GM12878 (cell line): ENCODE measurements around the gene NUDT16L1. TPM values are rescaled to one million over a fixed set of nuclear protein-coding genes. Genes with fewer than 3 reads are reported as not detected.

Experiments
- ATAC-seq: fragments of 200-7000 bp; cut with Tn5 transposase; 3 replicates; pipeline ENCODE4 v1.9.1; 2020; ENCODE audit warnings: mild to moderate bottlenecking, moderate library complexity
- BruUV-seq: library from RNA; stranded (reverse); fragments of 400-500 nt; replicated peaks from 2 replicates; lab custom pipeline; 2021; lab: Mats Ljungman, UMichigan
- CTCF ChIA-PET: fragments of 300-600 bp; sonication (Branson Sonifier 250); formaldehyde crosslinking; extraction: SDS; loops from one replicate; lab custom pipeline; 2021; ENCODE audit warnings: inconsistent platforms; lab: Yijun Ruan, JAX
- POLR2A ChIA-PET: fragments of 350-600 bp; formaldehyde crosslinking; extraction: SDS; loops from one replicate; lab custom pipeline; 2021; ENCODE audit warnings: inconsistent platforms; lab: Charles Lee
- RAD21 ChIA-PET: fragments of 300-600 bp; sonication (Branson Sonifier 250); formaldehyde crosslinking; loops from one replicate; lab custom pipeline; 2023; ENCODE audit warnings: antibody characterized with exemption; ENCODE audit not compliant: unreplicated experiment; lab: Charles Lee
- SMC1A ChIA-PET: fragments of 300-600 bp; sonication (Branson Sonifier 250); formaldehyde crosslinking; loops from one replicate; lab custom pipeline; 2023; ENCODE audit not compliant: unreplicated experiment, uncharacterized antibody; lab: Charles Lee
- DNase-seq: peaks from one replicate; pipeline ENCODE4 v3.0.0-alpha.2; 2011; ENCODE audit warnings: low read depth, low spot score
- FAIRE-seq: peaks from 3 replicates; lab custom pipeline; 2011; peaks lifted over from hg19 to GRCh38; lab: Jason Lieb, UNC
- H2AFZ ChIP-seq: 2 replicates; pipeline ENCODE4 v1.6.0; 2011; ENCODE audit warnings: low read depth, low read length, control low read depth; ENCODE audit not compliant: control insufficient read depth
- H3K27ac ChIP-seq: 2 replicates; pipeline ENCODE4 v1.5.1; 2011; ENCODE audit warnings: control low read depth; ENCODE audit not compliant: control insufficient read depth, insufficient read depth
- H3K27me3 ChIP-seq, 2 experiments: replicated peaks in 1 of 2; 2 replicates each; pipeline versions ENCODE4 v1.6.0 to v1.6.1; 2011; ENCODE audit warnings: low read length in 1 of 2; ENCODE audit not compliant: control insufficient read depth in 2 of 2, insufficient read depth in 2 of 2
- H3K36me3 ChIP-seq, 2 experiments: 2 replicates each; pipeline ENCODE4 v1.5.1; 2011; ENCODE audit warnings: low read length in 1 of 2; ENCODE audit not compliant: control insufficient read depth in 2 of 2, insufficient read depth in 2 of 2
- H3K4me1 ChIP-seq: 2 replicates; pipeline ENCODE4 v1.6.1; 2011; ENCODE audit warnings: mild to moderate bottlenecking, low read length, moderate library complexity, mixed read lengths; ENCODE audit not compliant: control insufficient read depth, insufficient read depth
- H3K4me2 ChIP-seq: 2 replicates; pipeline ENCODE4 v1.6.0; 2011; ENCODE audit warnings: control low read depth; ENCODE audit not compliant: control insufficient read depth, insufficient read depth
- H3K4me3 ChIP-seq: fragments of 200-600 bp; sonication (generic); 2 replicates; pipeline ENCODE4 v1.5.1; 2016
- H3K79me2 ChIP-seq: 2 replicates; pipeline ENCODE4 v1.6.0; 2011; ENCODE audit warnings: low read length; ENCODE audit not compliant: control insufficient read depth, insufficient read depth
- H3K9ac ChIP-seq: 2 replicates; pipeline ENCODE4 v1.8.0; 2011; ENCODE audit warnings: low read length, control low read depth, mixed read lengths; ENCODE audit not compliant: control insufficient read depth, insufficient read depth
- H3K9me3 ChIP-seq: replicated peaks from 3 replicates; pipeline ENCODE4 v1.5.1; 2011; ENCODE audit warnings: mild to moderate bottlenecking, low read length; ENCODE audit not compliant: control insufficient read depth, insufficient read depth
- H4K20me1 ChIP-seq: 2 replicates; pipeline ENCODE4 v1.6.0; 2011; ENCODE audit not compliant: control insufficient read depth, insufficient read depth
- HDGF ChIP-seq: fragments of 450-650 bp; IDR thresholded peaks from 2 replicates; pipeline ENCODE4 v1.6.1; 2016; ENCODE audit warnings: antibody characterized with exemption
- HSF1 ChIP-seq: fragments of 150-350 bp; IDR thresholded peaks from 2 replicates; pipeline ENCODE4 v1.6.1; 2014; ENCODE audit warnings: mild to moderate bottlenecking, low read depth, low read length
- IKZF1 ChIP-seq: fragments of 450-650 bp; conservative IDR thresholded peaks from 2 replicates; pipeline ENCODE4 v1.6.1; 2017; ENCODE audit warnings: antibody characterized with exemption, mild to moderate bottlenecking
- NFYA ChIP-seq: IDR thresholded peaks from 2 replicates; pipeline ENCODE4 v1.6.1; 2011; ENCODE audit warnings: low read depth, mild to moderate bottlenecking, low read length, improper control_type of control experiment, borderline replicate concordance
- WGBS: methylation state at CpG from one replicate; pipeline ENCODE4 v1.1.6; 2016; ENCODE audit warnings: low lambda C conversion rate; ENCODE audit not compliant: insufficient replicate concordance, insufficient coverage; ENCODE audit errors: missing lambda C conversion rate; 5-methylcytosine and 5-hydroxymethylcytosine counted together
- in situ Hi-C: fragments of 300-500 bp; cut with MboI; formaldehyde crosslinking; loops from 9 replicates; pipeline ENCODE4 v1.14.3; 2018; ENCODE audit warnings: mixed read lengths
- intact Hi-C: fragments of 100-400 bp; cut with micrococcal nuclease; formaldehyde crosslinking; loops from one replicate; pipeline ENCODE4 v1.14.2; 2022; ENCODE audit not compliant: unreplicated experiment
- polyA plus RNA-seq, 11 experiments: library from polyadenylated mRNA; depleted of rRNA in 4 of 11; unstranded in 6 of 11; stranded (reverse) in 5 of 11; fragments of >200 nt; fragmentation: Nextera tagmentation in 4 of 11; fragmentation: Illumina TruSeq in 1 of 11; extraction: Ambion mirVana in 4 of 11; extraction: Trizol in 1 of 11; gene quantifications; 1 replicate in 1 of 11; 2 replicates in 10 of 11; pipeline versions ENCODE4 v1.2.1 to v1.2.3, GENCODE V29; 2011 to 2016; ENCODE audit warnings: inconsistent platforms in 2 of 11, missing spikeins in 2 of 11, low read depth in 1 of 11
- total RNA-seq, 4 experiments: library from RNA; depleted of rRNA in 3 of 4; stranded (reverse); fragments of >200 nt in 3 of 4; fragmentation: Illumina TruSeq in 1 of 4; extraction: Trizol in 1 of 4; gene quantifications; 2 replicates each; pipeline versions ENCODE4 v1.2.1 to v1.2.3, GENCODE V29; 2013 to 2021
- TF ChIP-seq, protein P1 (sequence below): fragments of 450-650 bp; IDR thresholded peaks from 2 replicates; pipeline ENCODE4 v1.6.1; 2016; ENCODE audit warnings: mild to moderate bottlenecking
- TF ChIP-seq, protein P2 (sequence below): IDR thresholded peaks from 2 replicates; pipeline ENCODE4 v1.6.1; 2012; ENCODE audit warnings: low read depth, low read length, improper control_type of control experiment

The NUDT16L1 gene
- total and polyA plus RNA-seq, 10 of the 15 experiments (the other 5 are each of a cell fraction or from before 2014, with no cell fraction given): 1.4 to 77.7 (median 28.9) TPM

DNA sequence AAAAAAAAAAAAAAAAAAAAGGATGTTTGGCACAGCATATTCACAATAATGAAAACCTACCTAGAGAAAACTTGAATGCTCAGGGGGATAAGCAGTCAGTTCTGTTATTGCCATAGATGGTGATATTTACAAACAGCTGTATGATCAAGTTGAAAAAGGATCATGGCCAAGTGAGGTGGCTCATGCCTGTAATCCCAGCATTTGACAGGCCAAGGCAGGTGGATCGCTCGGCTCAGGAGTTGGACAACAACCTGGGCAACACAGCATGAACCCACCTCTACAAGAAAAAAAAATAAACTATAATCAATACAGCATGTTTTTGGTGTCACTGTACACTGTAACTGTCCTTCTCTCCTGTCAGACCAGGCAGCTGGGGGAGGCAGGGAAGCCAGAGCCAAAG, 21.6 kb downstream of the NUDT16L1 start:
- TF ChIP-seq HSF1: no peak
- TF ChIP-seq, protein P1, sequence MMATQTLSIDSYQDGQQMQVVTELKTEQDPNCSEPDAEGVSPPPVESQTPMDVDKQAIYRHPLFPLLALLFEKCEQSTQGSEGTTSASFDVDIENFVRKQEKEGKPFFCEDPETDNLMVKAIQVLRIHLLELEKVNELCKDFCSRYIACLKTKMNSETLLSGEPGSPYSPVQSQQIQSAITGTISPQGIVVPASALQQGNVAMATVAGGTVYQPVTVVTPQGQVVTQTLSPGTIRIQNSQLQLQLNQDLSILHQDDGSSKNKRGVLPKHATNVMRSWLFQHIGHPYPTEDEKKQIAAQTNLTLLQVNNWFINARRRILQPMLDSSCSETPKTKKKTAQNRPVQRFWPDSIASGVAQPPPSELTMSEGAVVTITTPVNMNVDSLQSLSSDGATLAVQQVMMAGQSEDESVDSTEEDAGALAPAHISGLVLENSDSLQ: no peak
- no peak for TF ChIP-seq HDGF
- TF ChIP-seq, protein P2, sequence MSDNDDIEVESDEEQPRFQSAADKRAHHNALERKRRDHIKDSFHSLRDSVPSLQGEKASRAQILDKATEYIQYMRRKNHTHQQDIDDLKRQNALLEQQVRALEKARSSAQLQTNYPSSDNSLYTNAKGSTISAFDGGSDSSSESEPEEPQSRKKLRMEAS: no peak
- TF ChIP-seq NFYA: no peak
- TF ChIP-seq IKZF1: no peak
- Histone ChIP-seq H3K36me3 (peaks cover 0 to 4% of the 10 kb centered on the region in 2 experiments; a peak in 3 of 4 replicates), H3K27ac (no peak overlapping the region), H3K9ac (no peak overlapping the region), H3K4me1 (peaks cover 7% of the 10 kb centered on the region; the same call in 1 of the 2 replicates), H3K79me2 (no peaks in the 10 kb centered on the region), H3K4me3 (no peak overlapping the region), H2AFZ (no peak overlapping the region), H3K4me2 (no peak overlapping the region), H3K9me3 (no peaks in the 10 kb centered on the region), H4K20me1 (no peaks in the 10 kb centered on the region), H3K27me3 (no peaks in the 10 kb centered on the region)
- BruUV-seq: no TSS peak
- SMC1A ChIA-PET: no interaction called here
- CTCF ChIA-PET: no interaction called here
- FAIRE-seq (no peak), ATAC-seq (no peak), DNase-seq (no peak)
- in situ Hi-C loops: no loop called here
- intact Hi-C loops: no loop called here
- WGBS: 97% methylated on average over 2 of the region's 2 CpGs
- RAD21 ChIA-PET: no interaction called here
- POLR2A ChIA-PET: interaction anchor here (0.6 kb wide), 1 partner anchor 85 kb away, joined by 3 read pairs; no protein-coding TSS in a partner anchor
